H1 (cell line): ENCODE data around the gene ADTRP.

Source experiments
- CEBPB ChIP-seq: IDR thresholded peaks from 2 replicates; pipeline ENCODE4 v1.6.1; 2012; ENCODE audit warnings: low read depth, low read length
- CTCF ChIP-seq, 3 experiments: IDR thresholded peaks; 1 replicate in 2 of 3; 2 replicates in 1 of 3; pipeline versions ENCODE4 v1.5.1 to v1.6.1; 2011; ENCODE audit warnings: low read length in 3 of 3, mild to moderate bottlenecking in 3 of 3, inconsistent platforms in 2 of 3, low read depth in 1 of 3, moderate library complexity in 1 of 3; ENCODE audit not compliant: insufficient read depth in 1 of 3; ENCODE audit errors: control extremely low read depth in 1 of 3
- GTF2F1 ChIP-seq: IDR thresholded peaks from 2 replicates; pipeline ENCODE4 v1.6.1; 2012; ENCODE audit warnings: low read depth, low read length, improper control_type of control experiment, borderline replicate concordance
- POLR2A ChIP-seq, 2 experiments: IDR thresholded peaks; 1 replicate in 1 of 2; 2 replicates in 1 of 2; pipeline ENCODE4 v1.6.1; 2011; ENCODE audit warnings: low read depth in 2 of 2, low read length in 2 of 2, mild to moderate bottlenecking in 2 of 2; ENCODE audit errors: control extremely low read depth in 1 of 2
- POLR2AphosphoS5 ChIP-seq: IDR thresholded peaks from 2 replicates; pipeline ENCODE4 v1.6.1; 2011; ENCODE audit warnings: low read depth, low read length
- TEAD4 ChIP-seq: IDR thresholded peaks from 2 replicates; pipeline ENCODE4 v1.6.1; 2012; ENCODE audit warnings: low read depth, low read length, inconsistent platforms, mixed read lengths

GRCh38 chr6:11736601-11737000 is 42.0 kb downstream of the ADTRP start:
- no peak for TF ChIP-seq TEAD4
- no peak for TF ChIP-seq CTCF (IDR thresholded peaks at IDR 0.05; ENCODE audit: control extremely low read depth in 1 of 3, insufficient read depth in 1 of 3, low read depth in 1 of 3, low read length in 3 of 3)
- no peak for TF ChIP-seq POLR2A (IDR thresholded peaks at IDR 0.05; ENCODE audit: control extremely low read depth in 1 of 2, low read depth in 2 of 2, low read length in 2 of 2)
- TF ChIP-seq CEBPB, result no peak
- no peak for TF ChIP-seq POLR2AphosphoS5
- TF ChIP-seq GTF2F1, result no peak
